ENCODE data around the gene RNF2.

The RNF2 gene

DNA sequence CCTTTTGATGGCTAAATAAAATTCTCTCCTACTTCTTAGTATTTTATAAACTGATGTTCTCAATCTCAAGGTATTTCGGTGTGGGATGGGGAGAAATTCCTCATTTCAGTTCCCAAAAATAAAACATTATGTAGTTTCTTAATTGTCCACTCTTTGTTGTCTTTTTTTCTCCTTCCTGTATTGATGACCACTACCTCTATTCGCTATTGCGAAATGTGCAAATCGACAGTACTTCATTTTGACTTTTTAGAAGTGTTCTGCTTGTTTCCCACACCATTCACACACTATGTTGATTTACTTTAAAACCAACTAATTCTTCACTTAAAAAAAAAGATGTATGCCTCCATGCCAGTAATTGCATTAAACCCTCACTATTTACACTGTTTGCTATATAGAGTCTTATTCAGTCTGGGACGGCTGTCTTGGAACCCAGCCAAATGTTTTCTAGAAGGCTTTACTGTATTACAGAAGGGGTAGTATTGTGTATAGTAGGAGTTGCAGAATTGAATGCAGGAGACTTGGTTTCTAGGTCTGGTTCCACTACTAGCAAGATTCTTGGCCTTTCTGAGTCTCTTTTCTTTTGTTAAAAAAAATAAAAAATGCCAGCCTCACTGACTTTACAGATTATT is 5.6 kb downstream of the RNF2 start:
- TF ChIP-seq CTCF (IDR thresholded peaks at IDR 0.05; ENCODE audit: borderline replicate concordance, insufficient read depth, low read depth, low read length): no peak
- H3K4me3 ChIP-seq (ENCODE audit: low read depth, low read length): no peak overlapping the region

GRCh38 chr1:185053204-185053603 is 7.8 kb downstream of the RNF2 start:
- TF ChIP-seq CTCF (IDR thresholded peaks at IDR 0.05; ENCODE audit: borderline replicate concordance, insufficient read depth, low read depth, low read length): no peak
- H3K4me3 ChIP-seq (ENCODE audit: low read depth, low read length): no peak overlapping the region

DNA sequence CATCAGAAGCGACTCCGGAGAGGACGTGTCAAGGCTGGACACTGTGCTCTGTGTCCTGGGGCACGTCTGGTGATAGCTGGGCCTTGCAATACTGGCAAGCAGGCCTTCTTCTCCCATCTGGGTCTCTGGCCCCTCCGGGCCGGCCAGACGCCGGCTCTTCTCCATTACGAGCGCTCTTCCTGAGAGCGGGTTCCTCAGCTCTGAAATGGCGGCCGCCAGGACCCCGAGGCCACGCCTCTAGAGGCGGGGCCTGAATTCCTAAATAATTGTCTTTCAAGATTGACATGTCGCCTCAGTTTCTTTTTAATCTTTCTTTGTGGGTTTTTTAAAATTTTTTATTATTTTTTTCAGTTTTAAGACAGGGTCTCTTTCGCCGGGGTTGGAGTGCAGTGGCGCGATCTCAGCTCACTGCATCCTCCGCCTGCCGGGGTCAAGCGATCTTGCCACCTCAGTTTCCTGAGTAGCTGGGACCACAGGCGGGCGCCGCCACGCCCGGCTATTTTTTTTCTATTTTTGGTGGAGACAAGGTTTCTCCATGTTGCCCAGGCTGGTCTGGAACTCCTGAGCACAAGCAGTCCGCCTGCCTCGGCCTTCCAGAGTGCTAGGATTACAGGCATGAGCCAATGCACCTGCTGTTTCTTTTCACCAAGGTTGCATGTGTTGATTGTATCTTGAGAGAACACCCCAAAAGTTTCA is 9.2 kb downstream of the RNF2 start:
- H3K4me3 ChIP-seq (ENCODE audit: low read depth, low read length): no peak overlapping the region

GRCh38 chr1:185058110-185058509 is 12.8 kb downstream of the RNF2 start:
- no peak overlapping the region for H3K4me3 ChIP-seq (ENCODE audit: low read depth, low read length)
- no peak for TF ChIP-seq CTCF (IDR thresholded peaks at IDR 0.05; ENCODE audit: borderline replicate concordance, insufficient read depth, low read depth, low read length)

More for the DNA sequence above, 9.2 kb downstream of the RNF2 start:
- TF ChIP-seq CTCF (IDR thresholded peaks at IDR 0.05; ENCODE audit: borderline replicate concordance, insufficient read depth, low read depth, low read length): no peak

DNA sequence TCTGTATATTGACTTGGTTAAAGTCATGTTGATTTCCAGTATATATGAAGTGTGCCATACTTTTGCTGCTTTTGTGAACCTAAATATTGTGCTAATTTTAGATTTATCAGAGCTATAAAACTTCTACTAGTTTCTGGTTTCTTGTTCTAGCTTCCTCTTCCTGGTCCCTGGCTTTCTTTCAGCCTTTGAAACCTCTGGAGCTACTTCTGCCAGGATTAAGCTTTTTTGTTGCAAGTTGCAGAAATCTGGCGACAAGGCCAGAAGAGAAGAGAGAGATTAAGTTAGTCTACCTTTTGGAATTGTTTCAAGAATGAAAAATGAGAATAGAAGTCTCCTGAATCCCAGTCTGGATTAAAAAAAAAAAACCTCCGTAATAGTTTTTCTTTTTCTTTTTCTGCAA is 13.5 kb downstream of the RNF2 start:
- H3K4me3 ChIP-seq (ENCODE audit: low read depth, low read length): no peak overlapping the region
- no peak for TF ChIP-seq CTCF (IDR thresholded peaks at IDR 0.05; ENCODE audit: borderline replicate concordance, insufficient read depth, low read depth, low read length)

- TF ChIP-seq CTCF (IDR thresholded peaks at IDR 0.05; ENCODE audit: borderline replicate concordance, insufficient read depth, low read depth, low read length): no peak
- no peak overlapping the region for H3K4me3 ChIP-seq (ENCODE audit: low read depth, low read length)
Observed at GRCh38 chr1:185059950-185060571, 14.7 kb downstream of the RNF2 start.

Data from GM12875 (cell line).